ENCODE data around the gene HOGA1.

Gene HOGA1

GRCh38 chr10:97578171-97578844 lies 5.9 kb upstream of the HOGA1 start:
- DNase-seq (ENCODE audit: low read depth, low spot score): no peak

- DNase-seq (ENCODE audit: low read depth, low spot score): no peak
Observed at GRCh38 chr10:97580421-97581367, 3.5 kb upstream of the HOGA1 start.

- no peak for DNase-seq (ENCODE audit: low read depth, low spot score)
Observed at GRCh38 chr10:97582169-97582568, 2.0 kb upstream of the HOGA1 start.

DNA sequence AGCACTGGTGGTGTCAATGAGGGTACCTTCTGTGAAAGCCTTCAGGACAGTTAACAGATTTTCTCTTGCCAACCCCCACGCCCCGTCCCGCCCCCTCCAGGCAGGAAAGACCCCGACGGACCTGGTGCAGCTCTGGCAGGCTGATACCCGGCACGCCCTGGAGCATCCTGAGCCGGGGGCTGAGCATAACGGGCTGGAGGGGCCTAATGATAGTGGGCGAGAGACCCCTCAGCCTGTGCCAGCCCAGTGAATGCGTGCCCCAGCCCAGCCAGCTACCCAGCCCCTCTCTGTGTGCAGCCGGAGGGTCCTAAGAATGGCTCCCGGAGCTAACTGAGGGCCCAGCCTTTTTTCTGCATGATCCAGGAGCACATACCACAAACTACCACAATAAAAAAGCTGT lies 713 bp upstream of the HOGA1 start:
- no peak for DNase-seq (ENCODE audit: low read depth, low spot score)

- DNase-seq (ENCODE audit: low read depth, low spot score): no peak
Observed at GRCh38 chr10:97584798-97585438, 729 bp downstream of the HOGA1 start.

DNA sequence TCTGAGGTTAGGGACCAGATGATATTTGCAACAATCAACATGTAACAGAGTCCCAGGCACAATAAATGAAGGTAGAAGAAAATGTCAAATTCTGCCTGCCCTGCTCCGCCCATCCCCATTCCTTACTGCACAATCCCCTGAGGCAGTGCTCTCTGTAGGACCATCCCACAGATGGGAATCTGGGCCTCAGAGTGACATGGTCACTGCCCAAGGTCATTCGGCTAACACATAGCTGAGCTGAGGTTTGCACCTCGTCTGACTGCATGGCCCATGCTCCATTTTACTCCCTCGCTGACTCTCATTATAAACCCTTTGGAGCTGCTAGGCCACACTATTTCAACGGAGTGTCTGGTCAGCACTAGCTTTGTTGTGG lies 1.2 kb downstream of the HOGA1 start:
- no peak for DNase-seq (ENCODE audit: low read depth, low spot score)

GRCh38 chr10:97587183-97587582 lies 3.0 kb downstream of the HOGA1 start:
- DNase-seq (ENCODE audit: low read depth, low spot score): no peak

- no peak for DNase-seq (ENCODE audit: low read depth, low spot score)
Observed at GRCh38 chr10:97589479-97589878, 5.3 kb downstream of the HOGA1 start, which contains the start of gene C10orf62. Gene C10orf62 (plus strand): TSS chr10:97589721. CDS start chr10:97589898, 177 bp downstream.

DNA sequence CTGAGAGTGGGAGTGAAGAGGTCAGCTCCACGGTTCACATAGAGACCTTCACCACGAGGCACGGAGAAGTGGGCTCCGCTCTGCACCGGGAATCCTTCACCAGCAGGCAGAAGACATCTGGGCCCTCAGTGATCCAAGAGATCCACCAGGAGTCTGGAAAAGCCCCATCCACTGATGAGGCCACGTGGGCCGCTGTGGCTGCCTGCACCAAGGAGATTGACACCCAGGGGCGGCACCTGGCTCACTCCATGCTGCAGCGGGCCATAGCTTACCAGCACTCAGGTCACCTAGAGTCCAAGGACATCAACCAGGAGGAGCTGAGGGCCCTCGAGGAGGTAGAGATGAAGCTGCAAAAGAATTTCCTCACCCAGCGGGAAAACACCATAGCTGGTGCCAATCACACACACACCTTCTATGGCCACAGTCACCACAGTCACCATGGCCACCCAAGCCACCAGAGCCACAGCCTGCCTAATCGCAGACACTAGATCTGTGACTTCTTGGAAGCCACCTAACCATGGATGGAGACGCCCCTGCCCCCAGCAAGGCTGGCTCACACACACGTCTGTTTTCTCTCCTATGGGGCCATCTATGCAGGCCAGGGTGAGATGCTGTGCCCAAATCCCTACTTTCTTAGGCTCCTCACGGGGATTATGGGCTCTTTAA lies 6.0 kb downstream of the HOGA1 start:
- no peak for DNase-seq (ENCODE audit: low read depth, low spot score)

DNA sequence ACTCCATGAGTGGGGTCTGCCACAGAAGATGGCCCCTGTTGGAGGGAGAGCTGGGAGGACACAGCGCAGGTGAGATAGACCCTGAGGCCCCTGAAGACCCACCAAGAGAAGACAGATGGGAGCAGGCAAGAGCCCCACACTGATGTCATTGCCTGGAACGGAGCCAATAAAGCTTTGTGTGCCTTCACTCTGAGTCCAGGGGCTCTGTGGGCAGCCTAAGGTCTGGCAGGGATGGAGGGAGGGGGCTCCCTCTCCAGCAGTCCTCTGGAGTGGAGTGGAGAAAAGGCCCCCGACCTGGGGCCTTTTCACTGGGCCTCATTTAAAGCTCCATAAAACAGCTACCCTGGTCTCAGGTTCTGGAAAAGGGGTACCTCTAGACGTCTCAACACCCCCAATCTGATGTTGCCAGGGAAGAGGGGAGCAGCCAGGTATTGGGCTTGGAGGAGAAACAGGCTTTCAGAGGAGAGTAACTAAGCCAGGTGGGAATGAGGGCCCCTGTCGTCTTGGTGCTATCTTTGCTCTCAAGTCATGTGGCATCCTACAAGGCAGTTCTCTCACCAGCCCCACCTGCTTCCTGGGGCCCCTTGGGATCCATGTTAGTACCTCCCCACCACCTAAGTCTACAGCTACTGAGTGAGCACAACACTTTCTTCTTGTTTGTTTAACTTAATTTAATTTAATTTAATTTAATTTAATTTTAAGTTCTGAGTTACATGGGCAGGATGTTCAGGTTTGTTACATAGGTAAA lies 6.7 kb downstream of the HOGA1 start:
- no peak for DNase-seq (ENCODE audit: low read depth, low spot score)

DNA sequence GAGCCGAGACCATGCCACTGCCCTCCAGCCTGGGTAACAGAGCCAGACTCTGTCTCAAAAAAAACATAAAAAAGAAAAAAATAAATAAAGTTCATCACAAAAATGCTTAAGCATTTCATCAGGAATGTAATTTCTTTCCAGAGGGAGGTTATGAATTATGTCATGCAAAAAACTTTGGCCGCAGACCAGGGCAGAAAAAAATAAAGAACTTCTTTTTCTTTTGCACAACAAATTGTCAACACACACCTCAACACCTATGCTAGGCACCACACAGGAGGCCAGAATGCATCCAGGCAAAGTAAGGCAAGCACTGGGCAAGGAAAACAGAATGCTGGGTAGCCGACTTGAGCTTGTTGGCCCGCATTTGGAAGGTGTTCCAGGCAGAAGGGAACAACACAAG lies 9.2 kb downstream of the HOGA1 start:
- no peak for DNase-seq (ENCODE audit: low read depth, low spot score)

DNA sequence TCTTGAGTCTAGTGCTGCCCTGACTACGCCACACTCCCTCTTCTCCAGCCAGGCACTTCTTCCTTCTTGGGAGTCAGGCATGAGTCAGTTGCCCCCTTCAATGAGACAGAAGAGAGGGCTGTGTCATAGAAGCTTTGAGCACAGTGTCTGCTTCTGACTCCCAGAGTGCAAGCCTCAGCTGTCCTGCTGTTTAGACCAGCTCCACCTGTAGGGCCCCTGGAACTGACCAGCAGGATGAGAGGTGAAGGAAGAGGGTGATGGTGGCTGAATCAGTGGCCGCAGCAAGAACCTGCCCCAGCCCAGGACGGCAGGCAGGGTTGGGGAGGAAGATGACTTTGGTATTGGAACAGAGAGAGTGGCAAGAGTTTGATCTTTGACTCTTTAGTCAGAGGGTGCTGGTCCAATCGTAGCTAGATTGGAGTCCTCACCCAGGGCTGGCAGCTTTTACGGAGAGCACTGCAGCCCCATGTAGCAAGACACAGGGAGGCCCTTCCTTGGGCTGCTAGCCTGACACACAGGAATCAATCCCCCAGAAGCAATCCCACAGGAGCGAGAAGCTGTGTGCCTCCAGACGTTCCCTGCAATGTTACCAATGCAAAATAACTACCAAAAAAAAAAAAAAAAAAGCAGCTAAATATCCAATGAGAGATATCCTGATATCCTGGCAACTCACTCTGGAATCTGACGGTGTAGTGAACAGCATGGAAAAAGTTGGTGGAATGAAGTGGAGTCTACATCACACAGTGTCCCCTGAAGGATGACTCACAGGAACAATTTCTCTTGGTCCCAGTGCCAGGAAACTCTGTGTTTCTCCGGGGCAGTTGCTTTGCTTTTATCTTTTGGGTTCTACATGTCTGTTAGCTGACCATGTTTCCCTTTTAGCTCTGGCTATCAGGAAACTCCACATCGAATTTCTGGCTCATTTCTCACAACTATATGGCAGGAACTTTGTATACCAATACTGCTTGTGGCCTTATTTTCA lies 12.2 kb downstream of the HOGA1 start:
- DNase-seq (ENCODE audit: low read depth, low spot score): no peak

GRCh38 chr10:97597778-97598177 lies 13.6 kb downstream of the HOGA1 start:
- DNase-seq (ENCODE audit: low read depth, low spot score): no peak

DNA sequence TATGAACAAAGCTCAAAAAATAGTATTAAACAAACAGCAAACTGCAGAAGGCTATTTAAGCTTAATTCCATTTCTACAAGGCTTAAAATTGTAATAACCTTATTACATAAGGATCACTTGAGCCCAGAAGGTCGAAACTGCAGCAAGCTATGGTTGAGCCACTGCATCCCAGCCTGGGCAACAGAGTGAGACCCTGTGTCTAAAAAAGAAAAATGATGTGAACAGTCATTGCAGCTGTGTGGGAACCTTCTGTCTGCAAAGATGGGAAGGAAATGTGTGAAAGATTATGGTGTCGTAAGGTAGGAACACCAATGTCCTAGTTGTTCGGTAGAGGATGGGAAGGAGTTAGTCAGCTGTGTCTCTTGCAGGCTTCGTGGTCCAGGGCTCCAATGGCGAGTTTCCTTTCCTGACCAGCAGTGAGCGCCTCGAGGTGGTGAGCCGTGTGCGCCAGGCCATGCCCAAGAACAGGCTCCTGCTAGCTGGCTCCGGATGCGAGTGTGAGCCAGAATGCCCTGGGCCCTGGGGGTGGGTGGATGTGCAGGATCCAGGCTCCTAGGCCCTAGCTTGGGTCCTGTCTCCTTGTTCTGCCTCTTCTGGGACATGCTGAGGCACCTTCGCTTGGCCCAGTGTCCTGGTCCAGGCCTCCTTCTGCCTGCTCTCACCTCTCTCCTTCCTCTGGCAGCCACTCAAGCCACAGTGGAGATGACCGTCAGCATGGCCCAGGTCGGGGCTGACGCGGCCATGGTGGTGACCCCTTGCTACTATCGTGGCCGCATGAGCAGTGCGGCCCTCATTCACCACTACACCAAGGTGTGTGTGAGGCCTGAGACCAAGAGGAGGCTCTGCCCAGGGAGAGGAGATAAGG lies 14.4 kb downstream of the HOGA1 start:
- DNase-seq (ENCODE audit: low read depth, low spot score): no peak

- no peak for DNase-seq (ENCODE audit: low read depth, low spot score)
Observed at GRCh38 chr10:97599272-97599619, 15.1 kb downstream of the HOGA1 start.

GRCh38 chr10:97600616-97601015 lies 16.4 kb downstream of the HOGA1 start:
- DNase-seq (ENCODE audit: low read depth, low spot score): no peak

DNA sequence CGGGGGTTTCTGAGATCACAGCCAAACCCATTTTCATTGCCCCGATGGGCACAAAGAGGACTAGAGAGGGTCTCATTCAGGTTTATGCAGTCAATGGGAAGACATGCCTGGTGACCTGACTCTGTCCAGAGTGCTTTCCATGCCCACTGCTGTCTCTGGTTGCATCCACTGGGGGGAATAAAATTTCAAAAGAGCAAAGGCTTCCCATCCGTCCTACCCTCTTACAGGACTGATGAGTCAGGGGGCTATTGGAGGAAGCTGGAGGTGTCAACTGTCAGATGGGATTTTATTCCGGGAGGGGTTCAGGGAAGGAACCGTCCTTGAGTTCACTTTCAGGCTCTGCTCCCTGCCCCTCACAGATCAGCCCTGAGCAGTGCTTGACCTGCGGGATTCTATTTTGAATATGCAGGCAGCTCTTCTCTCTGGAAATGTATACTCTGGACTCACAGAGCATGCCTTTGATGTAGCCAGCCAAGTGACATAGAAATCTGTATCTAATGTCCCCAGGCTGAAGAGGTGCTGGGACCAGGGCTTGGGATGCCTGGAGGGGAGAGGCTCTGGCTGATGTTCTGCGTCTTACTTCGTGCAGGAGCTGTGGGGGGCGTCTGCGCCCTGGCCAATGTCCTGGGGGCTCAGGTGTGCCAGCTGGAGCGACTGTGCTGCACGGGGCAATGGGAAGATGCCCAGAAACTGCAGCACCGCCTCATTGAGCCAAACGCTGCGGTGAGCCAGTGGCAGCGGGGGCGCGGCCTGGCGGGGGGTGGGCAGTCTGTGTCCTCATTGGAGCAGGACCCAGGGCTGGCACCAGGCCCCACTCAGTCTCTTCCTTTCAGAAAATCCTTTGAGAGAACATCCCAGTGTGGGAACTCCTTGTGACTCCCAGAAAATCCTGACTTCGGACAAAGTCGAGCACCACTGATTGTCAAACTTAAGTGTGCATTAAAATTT lies 17.4 kb downstream of the HOGA1 start:
- no peak for DNase-seq (ENCODE audit: low read depth, low spot score)

GRCh38 chr10:97607095-97607636 lies 23.0 kb downstream of the HOGA1 start:
- DNase-seq (ENCODE audit: low read depth, low spot score): no peak

All from smooth muscle cell of the brain vasculature (primary cell).